Activated naive CD8-positive, alpha-beta T cell treated with anti-CD3 and anti-CD28 coated beads, Interleukin-2, amount 50 U/mL, for 24 hours (primary cell): ENCODE results near the gene CELF1.
"Not testable (repeated sequence)": the region's sequence is repeated elsewhere in the genome, so short reads cannot be mapped to it uniquely, and the experiment has no call there.

Experiments
- ATAC-seq: fragments of 150-1000 bp; cut with Tn5 transposase; one replicate; pipeline ENCODE4 v1.10.0; 2021
- DNase-seq: peaks from one replicate; pipeline ENCODE4 v3.0.0; 2021
- H3K27ac Mint-ChIP-seq: one replicate; pipeline ENCODE4 v1.8.0; 2021; ENCODE audit warnings: mild to moderate bottlenecking, mixed read lengths
- H3K27me3 Mint-ChIP-seq: one replicate; pipeline ENCODE4 v1.8.0; 2021; ENCODE audit warnings: mixed read lengths
- H3K36me3 Mint-ChIP-seq: one replicate; pipeline ENCODE4 v1.8.0; 2021; ENCODE audit warnings: low read depth, mixed read lengths
- H3K4me1 Mint-ChIP-seq: one replicate; pipeline ENCODE4 v1.8.0; 2021; ENCODE audit warnings: mixed read lengths
- H3K4me3 Mint-ChIP-seq: one replicate; pipeline ENCODE4 v1.8.0; 2021; ENCODE audit warnings: mild to moderate bottlenecking, moderate library complexity, mixed read lengths
- H3K9me3 Mint-ChIP-seq: one replicate; pipeline ENCODE4 v1.8.0; 2021; ENCODE audit warnings: mixed read lengths

Gene CELF1

DNA sequence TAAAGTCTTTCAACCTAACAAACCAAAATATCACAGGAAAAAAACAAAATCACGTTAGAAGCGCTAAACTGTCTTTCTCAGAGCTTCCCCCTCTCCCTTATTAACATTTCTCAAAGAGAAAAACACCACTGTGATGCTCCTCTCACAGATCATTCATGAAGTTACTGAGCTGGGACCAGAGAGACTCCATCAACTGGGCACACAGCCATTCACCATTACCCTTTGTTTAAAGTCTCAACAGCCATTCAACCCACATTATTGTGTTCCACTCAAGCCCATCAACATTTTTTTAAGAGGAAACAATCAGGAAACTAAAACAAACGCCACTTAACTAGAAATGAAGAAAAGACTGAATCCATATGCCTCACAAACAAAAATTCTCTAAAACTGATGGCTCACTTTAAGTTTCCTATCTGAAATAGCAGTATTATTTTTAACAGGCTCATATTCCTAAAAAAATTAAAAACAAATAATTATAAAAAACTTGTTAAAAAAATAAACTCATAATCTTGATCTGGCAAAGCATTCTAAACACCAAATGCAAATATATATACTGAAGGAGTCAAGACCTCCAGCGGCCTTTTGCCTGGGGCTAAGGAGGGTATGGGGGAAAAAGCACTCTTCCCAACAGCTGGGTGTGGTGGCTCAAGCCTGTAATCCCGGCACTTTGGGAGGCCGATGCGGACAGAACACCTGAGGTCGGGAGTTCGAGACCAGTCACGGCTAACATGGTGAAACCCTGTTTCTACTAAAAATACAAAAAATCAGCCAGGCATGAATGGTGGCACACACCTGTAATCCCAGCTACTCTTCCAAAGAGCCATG is 14.0 kb downstream of the CELF1 start:
- no peak for ATAC-seq
- H3K4me3 Mint-ChIP-seq = no peak overlapping the region
- H3K27me3 Mint-ChIP-seq = no peaks in the 10 kb centered on the region

DNA sequence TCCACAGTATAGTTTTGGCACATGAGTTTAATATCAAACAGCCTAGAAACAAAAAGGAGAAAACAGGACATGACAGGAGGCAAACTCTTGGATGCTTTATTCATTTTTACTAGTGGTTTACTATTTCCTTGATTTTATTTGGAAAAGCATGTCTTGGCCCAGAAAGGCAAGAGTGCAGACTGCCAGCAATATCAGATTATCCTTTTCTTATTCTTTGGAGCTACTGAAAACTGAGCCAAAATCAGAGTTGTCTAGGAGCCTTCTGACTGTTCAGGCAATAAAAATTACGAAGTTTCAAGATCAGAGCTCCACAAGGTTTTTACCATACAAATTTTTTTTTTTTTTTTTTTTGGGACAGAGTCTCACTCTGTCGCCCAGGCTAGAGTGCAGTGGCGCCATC is 16.0 kb downstream of the CELF1 start:
- DNase-seq (no peak), ATAC-seq (no peak)
- Mint-ChIP-seq H3K4me3 (no peak overlapping the region), H3K9me3 (no peaks in the 10 kb centered on the region), H3K27ac (no peak overlapping the region), H3K36me3 (peaks cover 30% of the 10 kb centered on the region), H3K27me3 (no peaks in the 10 kb centered on the region), H3K4me1 (peaks cover 65% of the 10 kb centered on the region)

More for the DNA sequence above, 14.0 kb downstream of the CELF1 start:
- H3K4me1 Mint-ChIP-seq = peaks cover 65% of the 10 kb centered on the region
- no peak for DNase-seq
- H3K27ac Mint-ChIP-seq = no peak overlapping the region
- H3K36me3 Mint-ChIP-seq = peaks cover 28% of the 10 kb centered on the region
- H3K9me3 Mint-ChIP-seq = no peaks in the 10 kb centered on the region

DNA sequence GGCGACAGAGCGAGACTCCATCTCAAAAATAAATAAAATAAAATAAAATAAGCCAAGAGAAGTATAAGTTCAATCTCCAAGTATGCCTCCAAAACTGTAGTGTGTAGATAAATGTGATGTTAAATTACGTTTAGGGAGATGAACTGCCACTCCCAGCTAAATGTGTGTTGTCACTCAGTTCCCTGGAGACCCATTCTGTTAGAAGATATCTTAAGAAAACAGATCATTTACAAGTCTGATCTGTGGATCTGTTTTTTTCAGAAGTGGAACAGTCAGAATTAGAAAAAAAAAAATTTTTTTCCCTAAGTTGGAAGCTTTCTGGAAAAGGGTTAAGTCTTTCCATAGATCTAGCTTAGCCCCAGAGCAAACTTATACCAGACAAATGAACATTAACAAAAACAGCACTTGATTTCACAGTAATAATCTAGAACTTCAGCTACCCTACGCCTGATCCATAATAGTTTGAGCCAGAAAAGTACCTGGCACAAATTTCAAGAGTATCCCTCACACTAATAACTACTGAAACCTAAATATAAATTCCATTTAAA is 18.2 kb downstream of the CELF1 start:
- Mint-ChIP-seq H3K4me3 (no peak overlapping the region), H3K27ac (no peak overlapping the region), H3K36me3 (peaks cover 20% of the 10 kb centered on the region), H3K9me3 (no peaks in the 10 kb centered on the region), H3K27me3 (no peaks in the 10 kb centered on the region), H3K4me1 (peaks cover 54% of the 10 kb centered on the region)
- DNase-seq (no peak), ATAC-seq (no peak)

DNA sequence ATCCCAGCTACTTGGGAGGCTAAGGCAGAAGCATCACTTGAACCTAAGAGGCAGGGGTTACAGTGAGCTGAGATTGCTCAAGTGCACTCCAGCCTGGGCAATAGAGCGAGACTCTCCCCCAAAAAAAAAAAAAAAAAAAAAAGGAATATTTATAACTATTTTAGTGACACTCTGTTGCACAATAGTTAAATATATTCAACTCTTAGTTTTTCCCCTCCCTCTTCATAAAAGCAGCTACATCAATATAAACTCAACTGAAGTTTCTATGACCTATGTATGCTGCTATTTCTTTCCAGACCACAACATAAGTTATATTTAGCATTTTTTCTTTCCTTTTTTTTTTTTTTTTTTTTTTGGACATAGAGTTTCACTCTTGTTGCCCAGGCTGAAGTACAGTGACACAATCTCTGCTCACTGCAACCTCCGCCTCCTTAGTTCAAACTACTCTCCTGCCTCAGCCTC is 19.2 kb downstream of the CELF1 start:
- peaks cover 14% of the 10 kb centered on the region for H3K36me3 Mint-ChIP-seq
- peaks cover 46% of the 10 kb centered on the region for H3K4me1 Mint-ChIP-seq
- no peak for DNase-seq

DNA sequence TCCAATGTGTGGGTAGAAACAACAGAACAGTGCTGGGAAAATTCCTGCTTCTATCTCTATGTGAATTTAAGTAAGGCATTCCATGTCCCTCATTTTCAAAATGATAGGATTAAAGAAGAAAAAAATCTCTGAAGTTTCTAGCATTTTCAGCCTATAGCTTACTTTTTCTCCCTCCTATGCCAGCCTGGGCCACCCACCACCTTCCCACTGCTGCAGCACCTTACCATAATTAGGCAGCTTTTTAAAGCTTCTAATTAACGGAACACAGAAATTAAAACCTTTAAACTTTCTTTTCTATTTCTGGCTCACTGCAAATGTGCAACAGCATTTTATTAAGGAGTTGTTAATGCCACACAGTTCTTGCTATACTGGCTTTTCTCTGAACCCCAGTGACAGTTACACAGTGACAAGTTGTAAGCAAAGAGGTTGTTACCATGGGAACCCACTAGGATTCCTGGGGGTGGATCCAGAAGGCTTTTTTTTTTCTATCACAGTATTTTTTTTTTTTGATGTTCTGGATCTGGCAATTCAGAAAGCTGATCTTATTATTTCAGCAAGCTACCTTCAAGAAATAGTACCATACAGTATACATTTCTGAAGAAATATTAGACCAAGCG is 20.2 kb downstream of the CELF1 start:
- peaks cover 46% of the 10 kb centered on the region for H3K4me1 Mint-ChIP-seq
- no peak for ATAC-seq
- H3K9me3 Mint-ChIP-seq = no peaks in the 10 kb centered on the region
- no peaks in the 10 kb centered on the region for H3K27me3 Mint-ChIP-seq
- no peak for DNase-seq
- H3K27ac Mint-ChIP-seq = peak overlapping the region; percentile 15
- peaks cover 16% of the 10 kb centered on the region for H3K36me3 Mint-ChIP-seq
- no peak overlapping the region for H3K4me3 Mint-ChIP-seq

More for the DNA sequence above, 19.2 kb downstream of the CELF1 start:
- no peak for ATAC-seq
- Mint-ChIP-seq H3K27ac (no peak overlapping the region), H3K4me3 (no peak overlapping the region), H3K27me3 (no peaks in the 10 kb centered on the region), H3K9me3 (no peaks in the 10 kb centered on the region)

DNA sequence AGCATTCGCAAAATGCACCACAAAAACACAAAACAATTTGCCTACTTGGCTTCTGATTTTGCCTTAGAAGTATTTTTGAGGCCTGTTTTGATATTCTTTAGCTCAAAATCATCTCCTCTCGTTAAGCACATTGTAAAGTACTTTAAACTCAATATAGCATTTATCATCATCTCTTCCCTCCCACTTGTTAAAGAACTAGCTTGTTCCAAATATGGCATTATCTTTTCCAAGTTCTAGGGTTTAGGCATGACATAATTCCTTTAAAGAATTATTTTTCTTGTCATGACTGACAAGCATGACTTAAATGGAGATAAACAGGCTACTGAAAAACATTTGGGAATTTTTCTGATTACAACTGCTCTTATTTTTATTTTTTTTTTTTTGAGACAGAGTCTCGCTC is 21.3 kb downstream of the CELF1 start:
- no peaks in the 10 kb centered on the region for H3K9me3 Mint-ChIP-seq
- H3K27ac Mint-ChIP-seq = no peak overlapping the region
- DNase-seq = no peak

DNA sequence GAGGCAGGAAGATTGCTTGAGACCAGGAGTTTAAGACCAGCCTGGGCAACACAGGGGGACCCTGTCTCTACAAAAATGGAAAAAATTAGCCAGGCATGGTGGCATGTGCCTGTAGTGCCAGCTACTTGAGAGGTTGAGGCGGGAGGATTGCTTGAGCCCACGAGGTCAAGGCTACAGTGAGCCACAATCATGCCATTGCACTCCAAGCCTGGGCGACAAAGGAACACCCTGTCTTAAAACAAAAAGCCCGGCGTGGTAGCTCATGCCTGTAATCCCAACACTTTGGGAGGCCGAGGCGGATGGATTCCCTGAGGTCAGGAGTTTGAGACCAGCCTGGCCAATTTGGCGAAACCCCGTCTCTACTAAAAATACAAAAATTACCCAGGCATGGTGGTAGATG is 22.2 kb downstream of the CELF1 start:
- not testable (repeated sequence) for H3K27ac Mint-ChIP-seq, H3K9me3 Mint-ChIP-seq, H3K4me3 Mint-ChIP-seq, H3K27me3 Mint-ChIP-seq, ATAC-seq, DNase-seq
- Mint-ChIP-seq H3K4me1 (peaks cover 56% of the 10 kb centered on the region), H3K36me3 (peaks cover 20% of the 10 kb centered on the region)

More for the DNA sequence above, 21.3 kb downstream of the CELF1 start:
- Mint-ChIP-seq H3K36me3 (peaks cover 16% of the 10 kb centered on the region), H3K27me3 (no peaks in the 10 kb centered on the region), H3K4me1 (peaks cover 47% of the 10 kb centered on the region), H3K4me3 (no peak overlapping the region)
- no peak for ATAC-seq

DNA sequence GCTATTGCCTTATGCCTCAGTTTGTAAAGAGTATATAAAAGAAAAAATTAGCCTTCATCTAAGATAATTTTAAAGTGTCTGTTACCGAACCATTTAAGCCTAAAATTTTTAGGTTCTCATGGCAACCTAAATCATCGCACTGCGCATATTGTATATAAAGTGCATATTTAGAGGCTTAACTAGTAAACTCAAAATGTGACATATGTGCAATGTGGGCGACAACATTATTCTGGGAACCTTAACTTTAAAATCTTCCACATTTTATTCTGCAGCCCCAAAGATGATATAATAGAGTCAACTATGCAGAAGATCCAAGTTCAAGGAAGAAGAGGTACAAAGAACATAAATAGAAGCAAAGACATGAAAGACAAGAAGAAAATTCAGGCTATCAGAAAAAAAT is 23.0 kb downstream of the CELF1 start:
- H3K36me3 Mint-ChIP-seq = peaks cover 18% of the 10 kb centered on the region
- no peak overlapping the region for H3K4me3 Mint-ChIP-seq
- H3K27me3 Mint-ChIP-seq = no peaks in the 10 kb centered on the region
- peaks cover 60% of the 10 kb centered on the region for H3K4me1 Mint-ChIP-seq
- no peaks in the 10 kb centered on the region for H3K9me3 Mint-ChIP-seq
- H3K27ac Mint-ChIP-seq = no peak overlapping the region
- DNase-seq (no peak), ATAC-seq (no peak)

DNA sequence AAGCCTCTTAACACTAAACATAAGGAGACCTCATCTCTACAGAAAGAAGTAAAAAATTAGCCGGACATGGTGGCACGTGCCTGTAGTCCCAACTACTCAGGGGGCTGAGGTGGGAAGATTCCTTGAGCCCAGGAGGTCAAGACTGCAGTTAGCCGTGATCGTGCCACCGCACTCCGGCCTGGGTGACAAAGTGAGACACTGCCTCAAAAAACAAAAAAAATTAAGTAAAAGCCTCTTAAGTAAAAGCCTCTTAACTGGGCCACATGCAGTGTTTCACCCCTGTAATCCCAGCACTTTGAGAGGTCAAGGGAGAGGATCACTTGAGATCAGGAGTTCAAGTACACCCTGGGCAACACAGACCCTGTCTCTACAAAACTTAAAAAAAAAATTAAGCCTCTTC is 25.7 kb downstream of the CELF1 start:
- Mint-ChIP-seq H3K36me3 (peaks cover 13% of the 10 kb centered on the region), H3K27me3 (no peaks in the 10 kb centered on the region), H3K9me3 (no peaks in the 10 kb centered on the region), H3K4me1 (peaks cover 63% of the 10 kb centered on the region), H3K4me3 (no peak overlapping the region), H3K27ac (no peak overlapping the region)
- ATAC-seq (no peak), DNase-seq (no peak)

DNA sequence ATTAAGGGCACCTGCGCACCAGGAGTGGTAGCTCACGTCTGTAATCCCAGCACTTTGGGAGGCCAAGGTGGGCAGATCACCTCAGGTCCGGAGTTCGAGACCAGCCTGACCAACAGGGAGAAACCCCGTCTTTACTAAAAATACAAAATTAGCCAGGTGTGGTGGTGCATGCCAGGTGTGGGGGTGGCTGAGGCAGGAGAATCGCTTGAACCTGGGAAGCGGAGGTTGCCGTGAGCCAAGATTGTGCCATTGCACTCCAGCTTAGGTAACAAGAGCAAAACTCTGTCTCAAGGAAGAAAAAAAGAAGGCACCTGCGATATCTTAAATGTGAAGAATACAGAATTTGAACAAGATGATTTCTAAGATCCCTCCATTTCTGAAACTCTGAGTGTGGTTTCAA is 26.9 kb downstream of the CELF1 start:
- ATAC-seq, DNase-seq, H3K4me3 Mint-ChIP-seq, H3K9me3 Mint-ChIP-seq, H3K27me3 Mint-ChIP-seq: not testable (repeated sequence)
- peak overlapping the region; percentile 65 for H3K27ac Mint-ChIP-seq
- peaks cover 12% of the 10 kb centered on the region for H3K36me3 Mint-ChIP-seq
- H3K4me1 Mint-ChIP-seq = peaks cover 64% of the 10 kb centered on the region

DNA sequence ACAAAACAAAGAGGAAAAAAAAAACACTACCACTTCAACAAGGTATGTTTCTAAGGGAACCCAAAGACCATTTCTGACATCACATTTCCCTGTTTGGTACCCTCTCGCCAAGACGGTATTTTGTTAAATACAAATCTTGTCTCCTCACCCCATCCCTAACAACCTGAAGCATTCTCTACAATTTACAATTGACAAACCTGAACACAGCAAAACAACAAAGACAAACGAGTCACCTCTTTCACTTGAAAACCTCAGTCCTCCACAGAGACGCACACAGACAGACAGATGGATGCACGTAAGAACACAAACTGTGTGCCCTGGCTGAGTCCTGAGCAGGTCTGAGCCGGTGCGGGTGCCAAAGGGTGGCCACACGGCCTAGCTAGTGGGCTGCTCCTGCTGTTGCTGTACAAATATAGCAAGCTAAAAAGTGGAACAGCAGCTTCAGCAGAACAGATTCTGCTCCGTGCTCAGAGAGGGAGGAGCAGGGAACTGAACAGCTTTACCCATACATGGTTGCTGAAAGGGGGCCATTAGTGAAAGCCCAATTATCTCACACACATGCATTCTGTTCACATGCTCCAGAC is 28.5 kb downstream of the CELF1 start:
- peaks cover 18% of the 10 kb centered on the region for H3K36me3 Mint-ChIP-seq
- DNase-seq (no peak), ATAC-seq (peak; percentile 37)
- peaks cover 68% of the 10 kb centered on the region for H3K4me1 Mint-ChIP-seq
- H3K27me3 Mint-ChIP-seq = no peaks in the 10 kb centered on the region
- no peaks in the 10 kb centered on the region for H3K9me3 Mint-ChIP-seq
- peak overlapping the region; percentile 63 for H3K27ac Mint-ChIP-seq
- H3K4me3 Mint-ChIP-seq = peak overlapping the region; percentile 6

DNA sequence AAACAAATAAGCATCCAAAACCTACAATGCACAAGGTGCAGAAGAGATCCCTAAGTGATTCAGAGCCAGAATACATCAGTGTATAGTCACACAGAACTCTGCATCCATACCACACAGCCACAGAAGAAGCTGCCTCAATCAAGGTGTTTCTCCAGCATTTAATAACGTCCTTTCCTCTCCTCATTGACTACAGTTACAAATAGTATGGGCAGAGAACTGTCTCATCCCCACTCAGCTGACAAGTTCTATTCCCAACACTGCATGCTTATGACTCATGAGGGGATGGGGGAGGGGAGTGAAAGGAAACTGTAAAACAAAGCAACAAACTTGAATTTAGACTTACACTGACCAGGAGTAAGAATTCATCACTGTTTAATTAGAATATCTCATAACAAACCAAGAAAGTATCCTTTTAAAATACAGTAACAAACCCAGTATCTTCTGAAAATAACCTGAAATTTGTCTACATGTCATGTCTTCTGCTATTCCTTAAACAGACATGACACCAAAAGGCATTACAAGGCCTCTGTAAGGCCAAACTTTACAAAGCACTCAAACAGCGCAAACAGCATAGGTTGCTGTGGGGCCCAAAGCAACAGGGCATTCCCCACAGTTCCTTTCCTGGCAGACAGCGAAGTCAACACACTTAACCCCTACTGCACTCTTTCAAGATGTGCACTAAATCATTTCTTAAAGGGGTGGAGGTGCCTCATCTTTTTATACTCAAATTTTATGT is 29.3 kb downstream of the CELF1 start:
- no peak for DNase-seq

DNA sequence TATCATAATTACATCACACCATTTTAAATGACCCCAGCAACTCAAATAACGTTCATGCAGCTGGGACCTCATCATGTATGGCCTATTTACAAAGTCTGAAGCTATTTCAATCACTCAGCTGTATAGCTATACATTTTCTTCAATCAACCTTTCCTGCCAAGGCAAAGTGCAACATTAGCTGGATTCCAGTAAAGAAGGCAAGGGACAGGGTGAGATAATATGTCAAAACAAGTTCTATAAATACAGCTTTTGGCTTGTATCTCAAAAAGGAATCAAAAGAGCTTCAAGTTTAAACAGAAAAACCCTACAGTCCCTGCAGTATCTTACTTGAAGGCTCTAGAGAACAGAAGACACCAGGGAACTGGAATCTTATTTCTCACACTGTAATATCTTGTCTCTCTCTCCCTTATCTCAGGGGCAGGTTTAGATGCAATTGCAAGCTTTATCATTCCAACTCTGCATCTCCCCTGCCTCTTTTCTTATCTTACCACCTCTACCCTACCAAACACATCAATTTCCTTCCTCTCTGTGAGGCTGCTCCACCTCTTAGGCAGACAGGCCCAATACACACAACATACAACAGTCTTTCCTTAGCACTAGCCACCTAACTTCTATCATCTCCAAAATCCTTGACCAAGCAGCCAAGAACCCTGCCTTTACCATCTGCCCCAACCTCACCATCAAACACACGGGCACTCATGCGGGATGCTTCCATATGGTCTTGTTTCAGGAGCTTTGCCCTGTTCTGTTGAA is 34.5 kb downstream of the CELF1 start:
- no peak overlapping the region for H3K4me3 Mint-ChIP-seq
- no peaks in the 10 kb centered on the region for H3K27me3 Mint-ChIP-seq
- H3K36me3 Mint-ChIP-seq = peaks cover 9% of the 10 kb centered on the region
- peak overlapping the region; percentile 47 for H3K27ac Mint-ChIP-seq
- ATAC-seq (no peak), DNase-seq (no peak)
- no peaks in the 10 kb centered on the region for H3K9me3 Mint-ChIP-seq
- peaks cover 79% of the 10 kb centered on the region for H3K4me1 Mint-ChIP-seq

More for the DNA sequence above, 29.3 kb downstream of the CELF1 start:
- Mint-ChIP-seq H3K36me3 (peaks cover 18% of the 10 kb centered on the region), H3K4me1 (peaks cover 74% of the 10 kb centered on the region), H3K4me3 (peak overlapping the region; percentile 32), H3K9me3 (no peaks in the 10 kb centered on the region), H3K27me3 (no peaks in the 10 kb centered on the region), H3K27ac (peak overlapping the region; percentile 63)
- ATAC-seq = peak; percentile 68
